H1 (cell line): ENCODE results near the gene MYH2. TPM values are rescaled to one million over a fixed set of nuclear protein-coding genes. Genes with fewer than 3 reads are reported as not detected.

Experiments used
- CTCF ChIA-PET: fragments of 300-600 bp; sonication (Branson Sonifier 250); formaldehyde crosslinking; loops from one replicate; lab custom pipeline; 2021; ENCODE audit not compliant: partially characterized antibody; lab: Charles Lee
- POLR2A ChIA-PET: fragments of 300-600 bp; sonication (Branson Sonifier 250); formaldehyde crosslinking; loops from one replicate; lab custom pipeline; 2021; ENCODE audit warnings: inconsistent platforms; ENCODE audit not compliant: partially characterized antibody; lab: Charles Lee
- DNase-seq, 2 experiments: peaks; one replicate each; pipeline versions ENCODE4 v3.0.0 to v3.0.0-alpha.2; 2010 to 2022; ENCODE audit warnings: low spot score in 2 of 2, low read depth in 1 of 2, mixed read lengths in 1 of 2
- FAIRE-seq: peaks from 2 replicates; lab custom pipeline; 2011; peaks lifted over from hg19 to GRCh38; lab: Jason Lieb, UNC
- H2AFZ ChIP-seq: 2 replicates; pipeline ENCODE4 v1.8.1; 2012; ENCODE audit warnings: low read length, inconsistent platforms
- H2AK5ac ChIP-seq: 2 replicates; pipeline ENCODE4 v1.6.1; 2013; ENCODE audit warnings: low read depth, low read length
- H2BK120ac ChIP-seq: replicated peaks from 2 replicates; pipeline ENCODE3; 2013; ENCODE audit warnings: low read depth, low read length, inconsistent platforms
- H2BK12ac ChIP-seq: 2 replicates; pipeline ENCODE4 v1.6.1; 2013; ENCODE audit warnings: low read depth, low read length
- H2BK15ac ChIP-seq: 2 replicates; pipeline ENCODE4 v1.6.1; 2013; ENCODE audit warnings: low read length
- H2BK20ac ChIP-seq: 2 replicates; pipeline ENCODE4 v1.6.1; 2013; ENCODE audit warnings: low read length
- H2BK5ac ChIP-seq: 2 replicates; pipeline ENCODE4 v1.6.1; 2013; ENCODE audit warnings: low read depth, low read length
- H3K14ac ChIP-seq: 2 replicates; pipeline ENCODE4 v1.6.1; 2013; ENCODE audit warnings: inconsistent platforms; ENCODE audit not compliant: insufficient read length
- H3K18ac ChIP-seq: 2 replicates; pipeline ENCODE4 v1.6.1; 2013; ENCODE audit warnings: low read length; ENCODE audit errors: extremely low read depth
- H3K23ac ChIP-seq: 2 replicates; pipeline ENCODE4 v1.6.1; 2013; ENCODE audit warnings: inconsistent platforms; ENCODE audit not compliant: insufficient read length
- H3K23me2 ChIP-seq: 2 replicates; pipeline ENCODE4 v1.6.1; 2013; ENCODE audit warnings: low read depth, low read length
- H3K27ac ChIP-seq: 2 replicates; pipeline ENCODE4 v1.6.1; 2011; ENCODE audit warnings: low read depth, low read length, inconsistent platforms
- H3K27me3 ChIP-seq, 4 experiments: replicated peaks in 1 of 4; 1 replicate in 1 of 4; 2 replicates in 3 of 4; pipeline versions ENCODE4 v1.6.1 to v1.8.1; 2011 to 2013; ENCODE audit warnings: low read length in 3 of 4, mild to moderate bottlenecking in 3 of 4, inconsistent platforms in 2 of 4, mixed read lengths in 2 of 4, moderate library complexity in 1 of 4; ENCODE audit not compliant: control insufficient read depth in 3 of 4, insufficient read depth in 3 of 4; ENCODE audit errors: extremely low read depth in 1 of 4
- H3K36me3 ChIP-seq, 4 experiments: 2 replicates each; pipeline versions ENCODE4 v1.6.1 to v1.8.1; 2011 to 2013; ENCODE audit warnings: mild to moderate bottlenecking in 4 of 4, low read length in 3 of 4, moderate library complexity in 2 of 4, control low read depth in 1 of 4, inconsistent platforms in 1 of 4; ENCODE audit not compliant: insufficient read depth in 4 of 4, control insufficient read depth in 2 of 4
- H3K4ac ChIP-seq: replicated peaks from 2 replicates; pipeline ENCODE3; 2013; ENCODE audit warnings: low read length, low read depth, mixed read lengths, inconsistent platforms; ENCODE audit not compliant: insufficient read length
- H3K4me1 ChIP-seq, 4 experiments: replicated peaks in 1 of 4; 1 replicate in 1 of 4; 2 replicates in 3 of 4; pipeline versions ENCODE4 v1.6.1 to v1.8.1; 2011 to 2013; ENCODE audit warnings: low read length in 3 of 4, inconsistent platforms in 2 of 4, mixed read lengths in 1 of 4; ENCODE audit not compliant: insufficient read depth in 4 of 4, control insufficient read depth in 3 of 4
- H3K4me2 ChIP-seq, 2 experiments: 2 replicates each; pipeline versions ENCODE4 v1.6.1 to v1.8.1; 2011 to 2013; ENCODE audit warnings: low read depth in 2 of 2, low read length in 2 of 2, control low read depth in 1 of 2, inconsistent platforms in 1 of 2, mild to moderate bottlenecking in 1 of 2; ENCODE audit not compliant: insufficient read depth in 1 of 2
- H3K4me3 ChIP-seq, 4 experiments: fragments of 200-600, 300-600 bp in 1 of 4; sonication (generic), shearing (Covaris generic), sonication (Bioruptor Twin) in 1 of 4; 2 replicates each; pipeline versions ENCODE4 v1.5.1 to v1.8.1; 2011 to 2016; ENCODE audit warnings: low read length in 4 of 4, low read depth in 3 of 4, control low read depth in 2 of 4, inconsistent platforms in 2 of 4, mild to moderate bottlenecking in 2 of 4, mixed read lengths in 1 of 4, moderate library complexity in 1 of 4; ENCODE audit not compliant: insufficient read depth in 2 of 4; ENCODE audit errors: extremely low read depth in 1 of 4
- H3K56ac ChIP-seq: replicated peaks from 2 replicates; pipeline ENCODE3; 2013; ENCODE audit warnings: low read depth, mild to moderate bottlenecking, mixed read lengths, low read length, inconsistent platforms; ENCODE audit not compliant: insufficient read length
- H3K79me1 ChIP-seq: 2 replicates; pipeline ENCODE4 v1.6.1; 2013; ENCODE audit warnings: low read depth, low read length, control low read depth
- H3K79me2 ChIP-seq, 2 experiments: 2 replicates each; pipeline versions ENCODE4 v1.6.1 to v1.8.1; 2012 to 2013; ENCODE audit warnings: low read length in 2 of 2, mild to moderate bottlenecking in 2 of 2, inconsistent platforms in 1 of 2; ENCODE audit not compliant: insufficient read depth in 2 of 2, control insufficient read depth in 1 of 2
- H3K9ac ChIP-seq, 4 experiments: replicated peaks in 1 of 4; 1 replicate in 1 of 4; 2 replicates in 3 of 4; pipeline versions ENCODE4 v1.6.1 to v1.8.1; 2011 to 2013; ENCODE audit warnings: low read depth in 3 of 4, low read length in 3 of 4, control low read depth in 2 of 4, mild to moderate bottlenecking in 2 of 4, moderate library complexity in 2 of 4, inconsistent platforms in 1 of 4; ENCODE audit errors: extremely low read depth in 1 of 4
- H3K9me3 ChIP-seq, 2 experiments: 2 replicates each; pipeline versions ENCODE4 v1.6.1 to v1.8.1; 2012 to 2013; ENCODE audit warnings: mild to moderate bottlenecking in 2 of 2, moderate library complexity in 2 of 2, control low read depth in 1 of 2, inconsistent platforms in 1 of 2, low read depth in 1 of 2, low read length in 1 of 2, mixed read lengths in 1 of 2; ENCODE audit not compliant: insufficient read depth in 2 of 2
- H4K20me1 ChIP-seq, 2 experiments: replicated peaks in 1 of 2; 2 replicates each; pipeline versions ENCODE3 to v1.8.1; 2011 to 2013; ENCODE audit warnings: inconsistent platforms in 2 of 2, low read length in 2 of 2, mild to moderate bottlenecking in 1 of 2; ENCODE audit not compliant: insufficient read depth in 2 of 2, control insufficient read depth in 1 of 2
- H4K5ac ChIP-seq: 2 replicates; pipeline ENCODE4 v1.6.1; 2013; ENCODE audit warnings: low read length, low read depth, mixed read lengths, inconsistent platforms; ENCODE audit not compliant: insufficient read length
- H4K8ac ChIP-seq: 2 replicates; pipeline ENCODE4 v1.8.0; 2013; ENCODE audit warnings: mild to moderate bottlenecking, moderate library complexity, low read length, inconsistent platforms; ENCODE audit not compliant: insufficient read depth; ENCODE audit errors: extremely low read depth
- H4K91ac ChIP-seq: replicated peaks from 2 replicates; pipeline ENCODE3; 2013; ENCODE audit warnings: low read length, mixed read lengths, inconsistent platforms; ENCODE audit not compliant: insufficient read length
- CTBP2 ChIP-seq: IDR thresholded peaks from 2 replicates; pipeline ENCODE4 v1.7.0; 2011; ENCODE audit warnings: borderline replicate concordance, mild to moderate bottlenecking, moderate library complexity, mixed read lengths, low read length; ENCODE audit not compliant: insufficient read depth, insufficient read length
- JUN ChIP-seq: IDR thresholded peaks from 2 replicates; pipeline ENCODE4 v1.6.1; 2011; ENCODE audit warnings: low read depth, mild to moderate bottlenecking, improper control_type of control experiment, low read length
- POU5F1 ChIP-seq: IDR thresholded peaks from 2 replicates; pipeline ENCODE4 v1.6.1; 2011; ENCODE audit warnings: low read depth, mild to moderate bottlenecking, low read length, moderate library complexity
- RFX5 ChIP-seq: IDR thresholded peaks from 2 replicates; pipeline ENCODE4 v1.6.1; 2011; ENCODE audit warnings: low read depth, low read length, improper control_type of control experiment, borderline replicate concordance
- RNF2 ChIP-seq: fragments of 200-900, 300-1000 bp; sonication (generic); IDR thresholded peaks from 2 replicates; pipeline ENCODE4 v1.7.1; 2016; ENCODE audit warnings: borderline replicate concordance, low read depth, mild to moderate bottlenecking, antibody characterized with exemption, low read length; ENCODE audit not compliant: poor library complexity, severe bottlenecking; ENCODE audit errors: missing control alignments
- SRF ChIP-seq: IDR thresholded peaks from 2 replicates; pipeline ENCODE4 v1.6.1; 2011; ENCODE audit warnings: mild to moderate bottlenecking, low read depth, low read length, moderate library complexity
- SUZ12 ChIP-seq: fragments of 200-600 bp; sonication (generic); IDR thresholded peaks from 2 replicates; pipeline ENCODE4 v1.6.1; 2012; ENCODE audit warnings: mild to moderate bottlenecking, inconsistent platforms, low read length, moderate library complexity, mixed read lengths
- TAF1 ChIP-seq: IDR thresholded peaks from 2 replicates; pipeline ENCODE4 v1.6.1; 2011; ENCODE audit warnings: mild to moderate bottlenecking, low read depth, low read length
- TAF7 ChIP-seq: optimal IDR thresholded peaks from 2 replicates; pipeline ENCODE3; 2011; ENCODE audit warnings: low read depth, mild to moderate bottlenecking, inconsistent platforms, low read length, moderate library complexity, borderline replicate concordance
- WGBS, 2 experiments: shearing (Covaris generic) in 1 of 2; methylation state at CpG; one replicate each; pipeline versions ENCODE4 v1.1.6 to v1.1.7; 2013 to 2015; ENCODE audit warnings: low lambda C conversion rate in 2 of 2, mixed read lengths in 2 of 2, inconsistent platforms in 1 of 2, low coverage in 1 of 2, missing lambda C conversion rate in 1 of 2; ENCODE audit not compliant: insufficient replicate concordance in 2 of 2, insufficient coverage in 1 of 2, insufficient read length in 1 of 2; ENCODE audit errors: extremely low coverage in 1 of 2, missing lambda C conversion rate in 1 of 2; 5-methylcytosine and 5-hydroxymethylcytosine counted together
- polyA plus RNA-seq, 7 experiments: library from polyadenylated mRNA; depleted of rRNA in 3 of 7; stranded (reverse) in 5 of 7; unstranded in 2 of 7; fragments of >200 nt in 5 of 7; fragments of 200-250 nt in 2 of 7; gene quantifications; 1 replicate in 5 of 7; 2 replicates in 1 of 7; 4 replicates in 1 of 7; pipeline versions ENCODE4 v1.2.1 to v1.2.3, GENCODE V29; 2011 to 2013; ENCODE audit warnings: missing spikeins in 2 of 7, mixed read lengths in 2 of 7
- total RNA-seq: library from RNA; stranded (reverse); fragmentation: NEBNext Ultra II Directional; extraction: Animal tissue kit (Norgen Biotek cat#: 25700); gene quantifications from 2 replicates; pipeline ENCODE4 v1.2.1, GENCODE V29; 2021
- TF ChIP-seq, protein P1 (sequence below): IDR thresholded peaks from 2 replicates; pipeline ENCODE4 v1.6.1; 2012; ENCODE audit warnings: inconsistent platforms

Gene MYH2
- total and polyA plus RNA-seq, 2 of the 8 experiments (the other 6 are each of a cell fraction or from before 2014, with no cell fraction given), result 1.0 to 9.0 TPM

DNA sequence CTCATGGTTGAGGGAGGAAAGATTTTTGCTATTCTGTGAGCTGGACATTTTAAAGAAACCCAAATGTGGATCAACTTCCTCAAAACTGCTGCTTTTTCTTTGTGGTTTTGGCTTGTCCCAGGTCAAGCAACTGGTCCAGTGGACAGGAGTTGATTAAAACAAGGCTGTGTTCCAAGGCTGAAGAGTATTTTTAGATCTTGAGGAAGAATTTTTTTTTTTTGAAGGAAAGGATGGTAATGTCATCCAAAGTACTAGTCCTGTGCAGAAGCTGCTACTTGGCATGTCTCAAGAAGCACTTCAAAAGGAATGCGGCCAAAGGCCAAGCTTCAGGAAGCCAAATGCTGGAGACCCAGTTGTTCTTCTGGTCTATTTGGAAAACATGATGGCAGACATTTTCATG is 8.0 kb upstream of the MYH2 start:
- H3K4me3 ChIP-seq, result no peak overlapping the region
- no peaks in the 10 kb centered on the region for H3K79me1 ChIP-seq
- no peak overlapping the region for H4K91ac ChIP-seq
- no peak overlapping the region for H3K4ac ChIP-seq
- no peak overlapping the region for H2AK5ac ChIP-seq
- H3K4me2 ChIP-seq, result no peak overlapping the region
- H4K8ac ChIP-seq, result no peak overlapping the region
- no peak for DNase-seq
- no peaks in the 10 kb centered on the region for H3K36me3 ChIP-seq
- H3K27me3 ChIP-seq, result no peaks in the 10 kb centered on the region
- CTCF ChIA-PET, result interaction anchor here (0.6 to 0.9 kb wide), 3 partner anchors 23 to 834 kb away, joined by 3 read pairs; no protein-coding TSS in a partner anchor
- H3K23me2 ChIP-seq, result no peaks in the 10 kb centered on the region
- H2BK15ac ChIP-seq, result no peak overlapping the region
- H2BK5ac ChIP-seq, result no peak overlapping the region
- H4K20me1 ChIP-seq, result no peaks in the 10 kb centered on the region
- H2BK20ac ChIP-seq, result no peak overlapping the region
- no peak for TF ChIP-seq RFX5
- no peak for TF ChIP-seq RNF2
- no peak for TF ChIP-seq JUN
- TF ChIP-seq TAF7, result no peak
- TF ChIP-seq SRF, result no peak
- no peak for TF ChIP-seq POU5F1
- TF ChIP-seq, protein P1, sequence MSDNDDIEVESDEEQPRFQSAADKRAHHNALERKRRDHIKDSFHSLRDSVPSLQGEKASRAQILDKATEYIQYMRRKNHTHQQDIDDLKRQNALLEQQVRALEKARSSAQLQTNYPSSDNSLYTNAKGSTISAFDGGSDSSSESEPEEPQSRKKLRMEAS, result no peak
- TF ChIP-seq CTBP2, result no peak
- no peak for TF ChIP-seq TAF1
- no peak for TF ChIP-seq SUZ12
- H3K23ac ChIP-seq, result no peak overlapping the region
- WGBS, 2 experiments, result 87% methylated on average over 1 of the region's 1 CpG; no CpG with 5 or more reads in 1 of the 2 experiments
- POLR2A ChIA-PET, result no interaction called here
- peaks cover 0 to 2% (median 0%) of the 10 kb centered on the region in 4 experiments; a peak in 2 of 7 replicates for H3K4me1 ChIP-seq
- no peak overlapping the region for H3K18ac ChIP-seq
- no peak overlapping the region for H2BK12ac ChIP-seq
- no peak overlapping the region for H4K5ac ChIP-seq
- H3K14ac ChIP-seq, result no peak overlapping the region
- H3K56ac ChIP-seq, result no peak overlapping the region
- no peak overlapping the region for H2BK120ac ChIP-seq
- no peaks in the 10 kb centered on the region for H3K9me3 ChIP-seq
- no peak for FAIRE-seq
- H2AFZ ChIP-seq, result no peak overlapping the region
- no peak overlapping the region for H3K9ac ChIP-seq
- no peak overlapping the region for H3K27ac ChIP-seq
- H3K79me2 ChIP-seq, result no peaks in the 10 kb centered on the region
